HG03097 (cell line): ENCODE measurements around the gene MOV10L1.

Experiments
- ATAC-seq: cut with Tn5 transposase; IDR thresholded peaks from one replicate; pipeline ENCODE4 v1.9.1; 2021; ENCODE audit not compliant: unreplicated experiment, low FRiP score

MOV10L1 gene

GRCh38 chr22:50173311-50173982, 83.6 kb downstream of the MOV10L1 start:
- ATAC-seq, result no peak

GRCh38 chr22:50173983-50174355, 84.2 kb downstream of the MOV10L1 start:
- no peak for ATAC-seq

GRCh38 chr22:50174382-50175190, 84.8 kb downstream of the MOV10L1 start:
- no peak for ATAC-seq

GRCh38 chr22:50175191-50175461, 85.3 kb downstream of the MOV10L1 start:
- no peak for ATAC-seq

- no peak for ATAC-seq
Observed at GRCh38 chr22:50175921-50176849, 86.4 kb downstream of the MOV10L1 start.

GRCh38 chr22:50176850-50177536, 87.2 kb downstream of the MOV10L1 start:
- no peak for ATAC-seq

- no peak for ATAC-seq
Observed at GRCh38 chr22:50177537-50178470, 88.0 kb downstream of the MOV10L1 start.

GRCh38 chr22:50178471-50178864, 88.7 kb downstream of the MOV10L1 start:
- ATAC-seq, result no peak

- no peak for ATAC-seq
Observed at GRCh38 chr22:50178871-50179869, 89.4 kb downstream of the MOV10L1 start.

- ATAC-seq, result no peak
Observed at GRCh38 chr22:50179937-50180726, 90.3 kb downstream of the MOV10L1 start.

GRCh38 chr22:50180727-50181521, 91.1 kb downstream of the MOV10L1 start:
- ATAC-seq, result no peak

- no peak for ATAC-seq
Observed at GRCh38 chr22:50182176-50183081, 92.6 kb downstream of the MOV10L1 start.

GRCh38 chr22:50183141-50183971, 93.5 kb downstream of the MOV10L1 start:
- no peak for ATAC-seq

GRCh38 chr22:50184004-50184901, 94.4 kb downstream of the MOV10L1 start:
- no peak for ATAC-seq
